ENCODE results near the gene GRIN3B.
A peak's percentile ranks its signal among the peaks of the same experiment; 100 is the strongest.

The GRIN3B gene

GRCh38 chr19:1008268-1009040 is 8.2 kb downstream of the GRIN3B start:
- no peak for DNase-seq (ENCODE audit: low read depth in 2 of 2)
- TF ChIP-seq, protein P1, sequence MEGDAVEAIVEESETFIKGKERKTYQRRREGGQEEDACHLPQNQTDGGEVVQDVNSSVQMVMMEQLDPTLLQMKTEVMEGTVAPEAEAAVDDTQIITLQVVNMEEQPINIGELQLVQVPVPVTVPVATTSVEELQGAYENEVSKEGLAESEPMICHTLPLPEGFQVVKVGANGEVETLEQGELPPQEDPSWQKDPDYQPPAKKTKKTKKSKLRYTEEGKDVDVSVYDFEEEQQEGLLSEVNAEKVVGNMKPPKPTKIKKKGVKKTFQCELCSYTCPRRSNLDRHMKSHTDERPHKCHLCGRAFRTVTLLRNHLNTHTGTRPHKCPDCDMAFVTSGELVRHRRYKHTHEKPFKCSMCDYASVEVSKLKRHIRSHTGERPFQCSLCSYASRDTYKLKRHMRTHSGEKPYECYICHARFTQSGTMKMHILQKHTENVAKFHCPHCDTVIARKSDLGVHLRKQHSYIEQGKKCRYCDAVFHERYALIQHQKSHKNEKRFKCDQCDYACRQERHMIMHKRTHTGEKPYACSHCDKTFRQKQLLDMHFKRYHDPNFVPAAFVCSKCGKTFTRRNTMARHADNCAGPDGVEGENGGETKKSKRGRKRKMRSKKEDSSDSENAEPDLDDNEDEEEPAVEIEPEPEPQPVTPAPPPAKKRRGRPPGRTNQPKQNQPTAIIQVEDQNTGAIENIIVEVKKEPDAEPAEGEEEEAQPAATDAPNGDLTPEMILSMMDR (IDR thresholded peaks at IDR 0.05; ENCODE audit: low read depth, low read length), result no peak
- no peak overlapping the region for H3K4me3 ChIP-seq (replicated peaks in 1 of 2; ENCODE audit: low read depth in 2 of 2, low read length in 2 of 2)

DNA sequence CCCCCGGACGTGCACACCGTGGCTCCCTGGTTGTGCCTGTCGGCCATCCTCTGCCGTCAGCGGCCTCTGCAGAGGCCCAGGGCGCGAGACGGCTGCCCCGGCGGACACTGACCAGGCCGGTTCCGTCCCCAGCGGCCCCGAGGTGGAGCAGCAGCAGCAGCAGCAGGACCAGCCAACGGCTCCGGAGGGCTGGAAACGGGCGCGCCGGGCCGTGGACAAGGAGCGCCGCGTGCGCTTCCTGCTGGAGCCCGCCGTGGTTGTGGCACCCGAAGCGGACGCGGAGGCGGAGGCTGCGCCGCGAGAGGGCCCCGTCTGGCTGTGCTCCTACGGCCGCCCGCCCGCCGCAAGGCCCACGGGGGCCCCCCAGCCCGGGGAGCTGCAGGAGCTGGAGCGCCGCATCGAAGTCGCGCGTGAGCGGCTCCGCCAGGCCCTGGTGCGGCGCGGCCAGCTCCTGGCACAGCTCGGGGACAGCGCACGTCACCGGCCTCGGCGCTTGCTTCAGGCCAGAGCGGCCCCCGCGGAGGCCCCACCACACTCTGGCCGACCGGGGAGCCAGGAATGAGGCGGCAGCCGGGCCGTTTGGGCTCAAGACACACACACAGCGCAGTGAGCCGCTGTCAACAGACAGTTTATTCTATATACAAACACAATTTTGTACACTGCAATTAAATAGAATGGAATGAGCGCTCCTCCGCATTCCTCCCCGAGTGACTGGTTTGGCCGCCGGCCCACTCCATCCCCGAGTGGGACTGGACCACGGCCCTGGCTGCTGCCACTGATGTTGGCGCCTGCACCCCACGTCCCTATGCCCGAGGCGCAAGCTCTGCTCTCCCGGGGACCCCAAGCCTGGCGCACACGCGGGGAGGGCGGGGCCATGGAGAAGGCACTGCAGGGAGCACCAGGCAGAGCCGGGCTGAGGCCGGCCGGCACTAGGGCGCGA is 9.1 kb downstream of the GRIN3B start:
- H3K4me3 ChIP-seq (replicated peaks in 1 of 2; ENCODE audit: low read depth in 2 of 2, low read length in 2 of 2), result no peak overlapping the region
- TF ChIP-seq, protein P1 (IDR thresholded peaks at IDR 0.05; ENCODE audit: low read depth, low read length), result no peak
- peak; percentile 53 to 78 for DNase-seq (ENCODE audit: low read depth in 2 of 2)

DNA sequence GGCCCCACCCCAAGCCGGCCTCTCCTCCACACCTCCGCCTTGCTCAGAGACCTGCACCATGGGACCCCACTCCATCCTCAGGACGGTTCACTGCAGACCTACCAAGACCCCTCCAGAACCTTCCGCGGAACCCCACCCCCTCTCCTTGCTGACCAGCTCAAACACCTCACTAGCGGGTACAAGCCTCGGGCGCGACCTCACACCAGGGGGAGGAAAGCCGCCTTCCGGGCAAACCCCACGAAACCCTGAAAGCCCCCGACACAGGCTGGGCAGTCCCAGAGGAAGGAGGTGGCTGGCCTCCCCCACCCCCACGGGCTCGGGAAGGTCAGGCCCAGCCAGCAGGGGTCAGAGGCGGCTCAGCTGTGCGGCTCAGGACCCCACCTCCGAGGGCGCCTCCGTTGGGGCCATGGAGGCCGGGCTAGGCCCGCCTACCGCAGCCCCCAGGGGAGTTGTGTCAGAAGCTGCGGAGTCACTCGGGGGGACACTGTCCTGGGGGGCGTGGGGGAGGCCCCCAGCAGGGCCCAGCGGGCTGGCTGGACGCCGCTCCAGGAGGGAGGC is 9.8 kb downstream of the GRIN3B start:
- H3K4me3 ChIP-seq (replicated peaks in 1 of 2; ENCODE audit: low read depth in 2 of 2, low read length in 2 of 2), result no peak overlapping the region
- DNase-seq (ENCODE audit: low read depth in 2 of 2), result no peak
- TF ChIP-seq, protein P1 (IDR thresholded peaks at IDR 0.05; ENCODE audit: low read depth, low read length), result no peak

DNA sequence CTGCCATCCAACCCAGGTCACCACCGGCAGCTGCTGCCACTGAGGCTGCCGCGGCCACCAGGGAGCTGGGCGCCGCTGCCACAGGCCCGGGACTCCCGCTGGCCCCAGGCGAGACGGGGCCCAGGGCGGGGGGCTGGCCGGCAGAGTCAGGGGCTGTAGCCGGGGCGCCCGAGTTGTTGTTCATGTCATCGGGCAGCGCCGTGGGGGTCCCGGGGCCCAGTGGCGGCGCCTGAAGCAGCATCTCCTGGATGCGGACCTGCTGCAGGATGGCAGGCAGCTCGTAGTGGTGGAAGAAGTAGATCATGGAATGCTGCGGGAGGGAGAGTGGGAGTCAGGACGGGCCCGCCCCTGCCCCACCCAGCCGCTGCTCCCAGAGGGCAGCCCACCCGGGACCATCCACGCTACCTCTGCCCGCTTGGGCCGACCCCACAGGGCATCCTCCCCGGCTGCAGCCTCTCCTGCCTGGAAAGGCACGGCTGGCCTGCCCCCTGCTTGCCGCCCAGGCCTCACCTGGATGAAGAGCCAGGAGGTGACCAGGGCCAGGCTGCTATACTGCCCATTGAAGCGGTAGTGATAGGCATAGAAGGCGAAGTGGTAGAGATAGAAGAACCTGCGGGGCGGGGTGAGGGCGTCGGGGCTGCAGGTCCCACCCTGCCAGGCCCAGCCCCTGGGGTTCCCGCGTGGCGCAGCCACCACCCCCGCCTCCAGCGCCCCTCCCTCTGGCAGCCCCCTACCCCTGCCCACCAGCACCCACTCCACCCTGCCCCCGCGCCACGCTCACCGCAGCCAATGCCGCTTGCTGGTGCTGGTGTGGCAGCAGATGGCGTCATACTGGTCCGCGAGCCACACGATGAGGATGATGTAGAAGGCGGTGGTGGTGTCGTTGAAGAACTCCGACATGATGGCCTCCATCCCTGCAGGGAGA is 10.6 kb downstream of the GRIN3B start:
- TF ChIP-seq, protein P1 (IDR thresholded peaks at IDR 0.05; ENCODE audit: low read depth, low read length), result no peak
- H3K4me3 ChIP-seq (replicated peaks in 1 of 2; ENCODE audit: low read depth in 2 of 2, low read length in 2 of 2), result no peak overlapping the region
- no peak for DNase-seq (ENCODE audit: low read depth in 2 of 2)

GRCh38 chr19:1011831-1012333 is 11.7 kb downstream of the GRIN3B start:
- TF ChIP-seq, protein P1 (IDR thresholded peaks at IDR 0.05; ENCODE audit: low read depth, low read length), result no peak
- no peak for DNase-seq (ENCODE audit: low read depth in 2 of 2)
- no peak overlapping the region for H3K4me3 ChIP-seq (replicated peaks in 1 of 2; ENCODE audit: low read depth in 2 of 2, low read length in 2 of 2)

DNA sequence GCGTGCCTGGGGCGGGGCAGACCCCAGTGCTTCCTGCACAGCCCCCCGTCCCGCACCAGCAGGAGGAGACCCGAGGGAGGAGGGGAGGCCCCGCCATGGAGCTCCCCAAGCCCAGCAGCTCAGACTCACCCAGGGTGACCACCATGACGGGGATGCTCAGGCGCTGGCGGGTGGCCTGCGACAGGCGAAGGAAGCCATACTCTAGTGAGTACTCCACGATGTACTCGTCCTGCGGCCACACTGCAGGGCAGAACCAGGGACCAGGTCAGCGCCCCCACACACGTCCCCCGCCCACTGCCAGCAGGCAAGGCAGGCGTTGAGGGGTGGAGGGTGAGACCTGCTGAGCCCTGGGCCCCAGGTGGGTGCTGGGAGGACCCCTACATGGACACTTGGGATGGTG is 12.1 kb downstream of the GRIN3B start:
- no peak for DNase-seq (ENCODE audit: low read depth in 2 of 2)
- no peak overlapping the region for H3K4me3 ChIP-seq (replicated peaks in 1 of 2; ENCODE audit: low read depth in 2 of 2, low read length in 2 of 2)
- TF ChIP-seq, protein P1 (IDR thresholded peaks at IDR 0.05; ENCODE audit: low read depth, low read length), result no peak
